ENCODE measurements around the gene TRMT13.

The TRMT13 gene

DNA sequence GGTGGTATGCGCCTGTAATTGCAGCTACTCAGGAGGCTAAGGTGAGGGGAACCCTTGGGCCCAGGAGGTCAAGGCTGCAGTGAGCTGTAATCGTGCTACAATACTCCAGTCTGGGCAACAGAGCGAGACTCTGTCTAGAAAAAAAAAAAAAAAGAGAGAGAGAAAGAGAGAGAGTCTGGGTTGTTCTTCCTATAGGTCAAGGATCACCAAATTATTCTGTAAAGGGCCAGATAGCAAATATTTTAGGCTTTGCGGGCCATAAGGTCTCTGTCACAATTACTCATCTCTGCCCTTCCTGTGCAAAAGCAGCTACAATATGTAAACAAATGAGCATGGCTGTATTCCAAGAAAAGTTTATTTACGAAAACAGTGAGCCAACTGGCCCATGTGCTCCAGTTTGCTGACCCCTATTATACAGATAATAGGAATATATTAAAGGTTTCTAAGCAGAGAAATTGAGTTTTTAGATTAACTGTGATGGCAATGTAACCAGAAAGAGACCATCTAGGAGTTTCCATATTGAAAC, 2.3 kb upstream of the TRMT13 start:
- H3K27ac ChIP-seq (replicated peaks): no peak overlapping the region
- DNase-seq (ENCODE audit: low read depth in 1 of 2, low spot score in 1 of 2): no peak
- H3K27me3 ChIP-seq (ENCODE audit: insufficient read depth, poor library complexity, severe bottlenecking): no peaks in the 10 kb centered on the region
- no peak overlapping the region for H3K4me3 ChIP-seq (replicated peaks; ENCODE audit: insufficient read depth, low read length)
- TF ChIP-seq, protein P1, sequence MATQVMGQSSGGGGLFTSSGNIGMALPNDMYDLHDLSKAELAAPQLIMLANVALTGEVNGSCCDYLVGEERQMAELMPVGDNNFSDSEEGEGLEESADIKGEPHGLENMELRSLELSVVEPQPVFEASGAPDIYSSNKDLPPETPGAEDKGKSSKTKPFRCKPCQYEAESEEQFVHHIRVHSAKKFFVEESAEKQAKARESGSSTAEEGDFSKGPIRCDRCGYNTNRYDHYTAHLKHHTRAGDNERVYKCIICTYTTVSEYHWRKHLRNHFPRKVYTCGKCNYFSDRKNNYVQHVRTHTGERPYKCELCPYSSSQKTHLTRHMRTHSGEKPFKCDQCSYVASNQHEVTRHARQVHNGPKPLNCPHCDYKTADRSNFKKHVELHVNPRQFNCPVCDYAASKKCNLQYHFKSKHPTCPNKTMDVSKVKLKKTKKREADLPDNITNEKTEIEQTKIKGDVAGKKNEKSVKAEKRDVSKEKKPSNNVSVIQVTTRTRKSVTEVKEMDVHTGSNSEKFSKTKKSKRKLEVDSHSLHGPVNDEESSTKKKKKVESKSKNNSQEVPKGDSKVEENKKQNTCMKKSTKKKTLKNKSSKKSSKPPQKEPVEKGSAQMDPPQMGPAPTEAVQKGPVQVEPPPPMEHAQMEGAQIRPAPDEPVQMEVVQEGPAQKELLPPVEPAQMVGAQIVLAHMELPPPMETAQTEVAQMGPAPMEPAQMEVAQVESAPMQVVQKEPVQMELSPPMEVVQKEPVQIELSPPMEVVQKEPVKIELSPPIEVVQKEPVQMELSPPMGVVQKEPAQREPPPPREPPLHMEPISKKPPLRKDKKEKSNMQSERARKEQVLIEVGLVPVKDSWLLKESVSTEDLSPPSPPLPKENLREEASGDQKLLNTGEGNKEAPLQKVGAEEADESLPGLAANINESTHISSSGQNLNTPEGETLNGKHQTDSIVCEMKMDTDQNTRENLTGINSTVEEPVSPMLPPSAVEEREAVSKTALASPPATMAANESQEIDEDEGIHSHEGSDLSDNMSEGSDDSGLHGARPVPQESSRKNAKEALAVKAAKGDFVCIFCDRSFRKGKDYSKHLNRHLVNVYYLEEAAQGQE (IDR thresholded peaks at IDR 0.05; ENCODE audit: insufficient replicate concordance, low read depth): no peak
- no peak for TF ChIP-seq GABPA (IDR thresholded peaks at IDR 0.05; ENCODE audit: low read depth)
- TF ChIP-seq SPI1 (IDR thresholded peaks at IDR 0.05; ENCODE audit: borderline replicate concordance, low read depth): no peak
- TF ChIP-seq POLR2AphosphoS5 (IDR thresholded peaks at IDR 0.05; ENCODE audit: low read depth): no peak
- TF ChIP-seq, protein P2, sequence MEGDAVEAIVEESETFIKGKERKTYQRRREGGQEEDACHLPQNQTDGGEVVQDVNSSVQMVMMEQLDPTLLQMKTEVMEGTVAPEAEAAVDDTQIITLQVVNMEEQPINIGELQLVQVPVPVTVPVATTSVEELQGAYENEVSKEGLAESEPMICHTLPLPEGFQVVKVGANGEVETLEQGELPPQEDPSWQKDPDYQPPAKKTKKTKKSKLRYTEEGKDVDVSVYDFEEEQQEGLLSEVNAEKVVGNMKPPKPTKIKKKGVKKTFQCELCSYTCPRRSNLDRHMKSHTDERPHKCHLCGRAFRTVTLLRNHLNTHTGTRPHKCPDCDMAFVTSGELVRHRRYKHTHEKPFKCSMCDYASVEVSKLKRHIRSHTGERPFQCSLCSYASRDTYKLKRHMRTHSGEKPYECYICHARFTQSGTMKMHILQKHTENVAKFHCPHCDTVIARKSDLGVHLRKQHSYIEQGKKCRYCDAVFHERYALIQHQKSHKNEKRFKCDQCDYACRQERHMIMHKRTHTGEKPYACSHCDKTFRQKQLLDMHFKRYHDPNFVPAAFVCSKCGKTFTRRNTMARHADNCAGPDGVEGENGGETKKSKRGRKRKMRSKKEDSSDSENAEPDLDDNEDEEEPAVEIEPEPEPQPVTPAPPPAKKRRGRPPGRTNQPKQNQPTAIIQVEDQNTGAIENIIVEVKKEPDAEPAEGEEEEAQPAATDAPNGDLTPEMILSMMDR (IDR thresholded peaks at IDR 0.05; ENCODE audit: insufficient read depth, low read length): no peak

DNA sequence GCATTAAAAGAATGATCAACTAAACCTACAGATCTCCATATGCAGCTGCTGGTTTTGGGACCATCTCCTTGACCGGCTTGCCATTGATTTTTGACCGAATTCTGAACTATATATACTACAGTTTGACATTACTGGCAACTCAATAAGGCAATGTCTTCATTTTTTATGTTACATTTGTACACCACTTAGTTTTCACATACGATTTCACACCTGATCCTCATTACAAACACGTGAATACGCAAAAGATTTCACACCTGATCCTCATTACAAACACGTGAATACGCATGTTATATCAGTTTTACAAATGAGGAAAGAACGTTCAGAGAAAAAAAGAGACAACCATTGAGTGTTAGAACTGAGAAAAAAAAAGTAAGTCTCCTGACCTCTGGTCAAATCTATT, 1.3 kb upstream of the TRMT13 start:
- H3K4me3 ChIP-seq (replicated peaks; ENCODE audit: insufficient read depth, low read length): peak overlapping the region; percentile 77
- no peaks in the 10 kb centered on the region for H3K27me3 ChIP-seq (ENCODE audit: insufficient read depth, poor library complexity, severe bottlenecking)
- TF ChIP-seq SPI1 (IDR thresholded peaks at IDR 0.05; ENCODE audit: borderline replicate concordance, low read depth) (no peak), POLR2AphosphoS5 (IDR thresholded peaks at IDR 0.05; ENCODE audit: low read depth) (no peak), GABPA (IDR thresholded peaks at IDR 0.05; ENCODE audit: low read depth) (no peak)
- TF ChIP-seq, protein P2 (IDR thresholded peaks at IDR 0.05; ENCODE audit: insufficient read depth, low read length): no peak
- TF ChIP-seq, protein P1 (IDR thresholded peaks at IDR 0.05; ENCODE audit: insufficient replicate concordance, low read depth): no peak
- no peak for DNase-seq (ENCODE audit: low read depth in 1 of 2, low spot score in 1 of 2)
- peak overlapping the region; percentile 86 for H3K27ac ChIP-seq (replicated peaks)

DNA sequence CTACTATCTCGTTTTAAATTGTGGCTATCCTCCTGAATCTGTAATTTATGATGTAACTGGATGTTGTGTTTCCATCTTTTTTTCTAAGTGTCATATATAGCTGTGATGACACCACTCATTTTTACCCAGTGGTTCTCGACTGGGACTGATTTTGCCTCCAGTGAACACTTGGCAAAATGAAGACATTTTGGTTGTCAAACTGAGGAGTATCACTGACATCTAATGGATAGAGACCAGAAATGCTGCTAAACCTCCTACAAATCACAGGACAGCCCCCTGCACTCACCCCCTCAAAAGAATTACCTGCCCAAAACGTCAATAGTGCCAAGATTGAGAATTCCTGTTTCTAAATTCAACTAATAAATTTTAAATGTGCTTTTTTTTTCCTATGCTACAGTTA, 1.9 kb downstream of the TRMT13 start:
- Histone ChIP-seq H3K4me3 (replicated peaks; ENCODE audit: insufficient read depth, low read length) (no peak overlapping the region), H3K27ac (replicated peaks) (no peak overlapping the region), H3K27me3 (ENCODE audit: insufficient read depth, poor library complexity, severe bottlenecking) (no peaks in the 10 kb centered on the region)
- TF ChIP-seq POLR2AphosphoS5 (IDR thresholded peaks at IDR 0.05; ENCODE audit: low read depth): no peak
- TF ChIP-seq, protein P2 (IDR thresholded peaks at IDR 0.05; ENCODE audit: insufficient read depth, low read length): no peak
- no peak for TF ChIP-seq SPI1 (IDR thresholded peaks at IDR 0.05; ENCODE audit: borderline replicate concordance, low read depth)
- TF ChIP-seq, protein P1 (IDR thresholded peaks at IDR 0.05; ENCODE audit: insufficient replicate concordance, low read depth): no peak
- TF ChIP-seq GABPA (IDR thresholded peaks at IDR 0.05; ENCODE audit: low read depth): no peak
- no peak for DNase-seq (ENCODE audit: low read depth in 1 of 2, low spot score in 1 of 2)

Data from HL-60 (cell line).